ELR (cell line): ENCODE results near the gene ABL2.
A peak's percentile ranks its signal among the peaks of the same experiment; 100 is the strongest.
"Not testable (repeated sequence)": the region's sequence is repeated elsewhere in the genome, so short reads cannot be mapped to it uniquely, and the experiment has no call there.

Source experiments
- DNase-seq: peaks from one replicate; pipeline ENCODE4 v3.0.0-alpha.2; 2015; ENCODE audit warnings: low read depth

The ABL2 gene

GRCh38 chr1:179135168-179135567, 94.3 kb downstream of the ABL2 start:
- DNase-seq = not testable (repeated sequence)

DNA sequence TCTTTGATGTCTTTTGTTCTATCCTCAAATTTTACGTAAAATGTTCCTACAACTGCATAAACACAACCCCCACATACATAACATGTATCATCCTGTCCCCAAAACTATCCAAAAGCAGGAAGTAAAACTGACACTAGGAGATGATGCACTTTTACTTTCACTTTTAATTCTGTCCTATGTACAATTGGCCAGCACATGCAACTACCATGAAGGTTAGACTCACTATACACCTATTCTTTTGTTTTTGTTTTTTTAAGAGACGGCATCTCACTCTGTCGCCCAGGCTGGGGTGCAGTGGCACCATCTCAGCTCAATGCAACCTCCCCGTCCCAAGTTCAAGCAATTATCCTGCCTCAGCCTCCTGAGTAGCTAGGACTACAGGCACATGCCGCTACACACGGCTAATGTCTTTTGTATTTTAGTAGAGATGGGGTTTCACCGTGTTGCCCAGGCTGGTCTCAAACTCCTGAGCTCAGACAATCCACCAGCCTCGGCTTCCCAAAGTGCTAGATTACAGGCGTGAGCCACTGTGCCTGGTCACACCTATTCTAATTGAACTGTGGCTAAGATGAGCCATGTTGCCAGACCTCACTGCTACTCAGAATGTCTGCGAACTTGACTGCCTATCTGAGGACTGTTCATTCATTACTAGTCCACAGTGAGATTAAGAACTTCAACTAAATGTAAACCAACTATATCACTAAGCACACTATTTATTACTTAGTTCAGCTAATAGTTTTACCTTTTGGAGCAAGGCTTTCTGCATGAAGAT, 99.6 kb downstream of the ABL2 start:
- DNase-seq = peak; percentile 70

DNA sequence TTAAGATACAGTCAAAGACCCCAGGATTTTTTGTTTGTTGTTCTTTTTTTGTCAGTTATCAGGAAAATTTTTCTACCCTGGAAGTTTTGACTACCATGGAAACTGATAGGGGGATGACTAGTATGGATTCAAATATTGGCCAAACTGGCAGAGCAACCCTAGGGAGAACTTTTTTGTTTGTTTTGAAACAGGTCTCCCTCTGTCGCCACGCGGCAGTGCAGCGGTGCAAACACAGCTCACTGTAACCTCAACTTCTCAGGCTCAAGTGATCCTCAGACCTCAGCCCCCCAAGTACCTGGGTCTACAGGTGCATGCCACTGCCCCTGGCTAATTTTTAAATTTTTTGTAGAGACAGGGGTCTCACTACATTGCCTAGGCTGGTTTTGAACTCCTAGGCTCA, 101.0 kb downstream of the ABL2 start:
- no peak for DNase-seq

GRCh38 chr1:179127163-179127895, 102.1 kb downstream of the ABL2 start:
- peak; percentile 67 for DNase-seq

- DNase-seq = no peak
Measured at GRCh38 chr1:179126338-179127060, 103.0 kb downstream of the ABL2 start.

GRCh38 chr1:179124873-179125272, 104.6 kb downstream of the ABL2 start:
- DNase-seq = peak; percentile 89

DNA sequence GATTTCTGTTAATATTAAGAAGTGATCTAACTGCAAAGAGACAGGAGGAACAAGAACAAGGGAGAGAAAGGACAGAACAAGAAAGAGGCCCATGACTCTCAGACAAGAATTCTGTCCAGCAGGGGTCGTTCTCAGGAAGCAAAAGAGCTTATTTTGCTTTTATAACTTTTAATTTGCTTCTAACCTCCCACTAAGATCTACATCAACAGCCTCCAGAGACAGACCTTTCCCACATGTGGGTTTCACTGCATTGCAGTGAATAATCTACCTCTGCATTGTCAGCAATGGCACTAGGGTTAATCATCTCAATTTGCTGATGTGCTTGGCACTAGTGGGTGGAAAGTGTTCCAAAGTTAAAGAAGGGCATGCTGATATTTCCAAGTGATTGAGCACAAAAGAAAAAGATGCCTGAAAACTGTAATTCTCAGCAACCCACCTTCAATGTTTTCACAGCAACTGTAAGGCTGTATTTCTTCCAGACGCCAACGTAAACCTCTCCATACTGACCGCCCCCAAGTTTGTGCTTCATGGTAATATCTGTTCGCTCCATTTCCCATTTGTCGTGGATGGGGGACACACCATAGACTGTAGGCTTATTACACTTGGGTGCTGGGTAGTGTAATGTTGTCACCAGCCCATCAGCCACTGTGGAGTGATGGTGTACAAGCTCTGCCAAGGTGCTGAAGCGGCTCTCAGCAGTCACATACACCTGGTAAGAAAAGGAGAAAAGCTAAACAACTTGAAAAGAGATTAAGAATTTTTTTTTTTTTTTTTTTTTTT, 108.1 kb downstream of the ABL2 start:
- DNase-seq = peak; percentile 68

- no peak for DNase-seq
Measured at GRCh38 chr1:179120736-179121135, 108.7 kb downstream of the ABL2 start.

GRCh38 chr1:179119513-179119912, 110.0 kb downstream of the ABL2 start:
- no peak for DNase-seq

- DNase-seq = no peak
Measured at GRCh38 chr1:179115181-179115580, 114.3 kb downstream of the ABL2 start.

DNA sequence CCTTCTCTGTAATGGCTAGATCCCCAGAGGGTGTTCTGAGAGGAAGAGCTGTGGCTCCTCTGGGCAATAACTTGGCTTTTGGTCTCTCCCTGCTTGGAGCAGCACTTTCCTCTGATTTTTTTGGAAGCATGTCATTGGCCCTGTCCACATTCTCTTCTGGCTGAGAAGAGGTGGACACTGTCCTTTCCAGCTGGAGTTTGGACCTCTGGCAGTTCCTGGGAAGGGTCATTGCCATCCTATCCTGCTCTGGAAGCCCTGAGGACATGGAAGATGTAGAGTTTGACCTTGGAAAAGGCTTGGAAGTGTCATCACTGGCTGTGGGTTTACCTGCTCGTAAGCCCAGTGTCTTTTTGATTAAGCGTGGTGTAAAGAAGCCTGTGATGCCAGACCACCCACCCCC, 120.8 kb downstream of the ABL2 start:
- no peak for DNase-seq

DNA sequence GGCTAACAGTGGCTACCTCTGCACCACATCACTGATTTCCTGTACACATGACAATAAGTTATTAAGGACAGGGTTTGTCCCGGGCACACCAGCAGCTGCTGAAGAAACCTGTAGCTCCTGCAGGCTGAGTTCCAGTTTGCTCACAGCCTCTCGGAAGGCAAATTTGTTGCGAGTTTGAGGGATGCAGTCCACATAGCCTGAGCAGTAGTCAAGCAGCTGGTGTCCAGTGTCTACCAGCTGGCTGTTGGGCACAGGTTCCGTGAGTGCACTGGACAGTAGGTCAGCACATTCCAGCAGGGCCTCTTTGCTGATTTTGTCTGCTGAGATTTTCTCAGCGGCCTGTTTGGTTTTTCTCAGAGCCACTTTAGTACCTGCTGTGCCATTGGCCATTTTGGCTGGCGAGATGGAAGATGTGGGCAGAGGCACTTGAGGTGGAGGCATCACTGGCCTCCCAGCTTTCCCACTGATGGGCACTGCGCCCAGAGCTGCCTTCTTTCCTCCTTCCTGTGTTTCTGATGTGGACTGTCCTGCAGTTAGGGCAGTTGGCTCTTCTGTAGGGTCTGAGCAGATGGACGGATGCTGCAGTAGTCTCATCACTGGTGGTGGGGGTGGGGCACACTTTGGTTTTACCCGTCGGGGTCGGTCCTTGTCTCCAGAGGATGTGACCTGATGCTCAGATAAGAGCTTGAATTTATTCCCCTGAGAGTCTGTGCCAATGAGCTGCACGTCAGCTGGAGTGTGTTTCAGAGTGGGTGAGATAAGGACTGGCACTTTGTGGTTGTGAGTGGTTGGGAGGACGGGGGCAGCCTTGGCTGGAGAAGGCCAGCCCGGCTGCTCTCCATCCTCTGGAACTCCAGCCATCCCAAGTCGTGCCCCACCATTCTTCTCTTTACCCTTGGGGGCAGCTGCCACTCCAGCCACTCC, 121.5 kb downstream of the ABL2 start:
- no peak for DNase-seq

GRCh38 chr1:179105393-179105792, 124.1 kb downstream of the ABL2 start:
- DNase-seq = peak; percentile 60

GRCh38 chr1:179104611-179105250, 124.7 kb downstream of the ABL2 start:
- no peak for DNase-seq

GRCh38 chr1:179103999-179104398, 125.5 kb downstream of the ABL2 start:
- DNase-seq = no peak

DNA sequence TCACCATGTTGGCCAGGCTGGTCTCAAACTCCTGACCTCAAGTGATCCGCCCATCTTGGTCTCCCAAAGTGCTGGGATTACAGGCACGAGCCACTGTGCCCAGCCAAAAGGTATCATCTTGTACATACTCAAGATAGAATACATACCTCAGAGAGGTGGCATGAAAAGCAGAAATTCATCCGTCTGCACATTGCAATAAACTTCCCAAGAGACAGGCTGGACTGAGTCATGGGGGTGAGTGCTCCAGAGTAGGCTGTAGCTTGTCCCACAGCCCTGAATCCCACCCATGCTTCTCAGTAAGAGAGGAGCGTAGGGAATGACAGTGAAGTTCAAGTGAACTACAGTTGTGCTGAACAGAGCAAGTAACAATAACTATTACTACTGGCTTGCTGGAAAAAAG, 127.9 kb downstream of the ABL2 start:
- DNase-seq = no peak

DNA sequence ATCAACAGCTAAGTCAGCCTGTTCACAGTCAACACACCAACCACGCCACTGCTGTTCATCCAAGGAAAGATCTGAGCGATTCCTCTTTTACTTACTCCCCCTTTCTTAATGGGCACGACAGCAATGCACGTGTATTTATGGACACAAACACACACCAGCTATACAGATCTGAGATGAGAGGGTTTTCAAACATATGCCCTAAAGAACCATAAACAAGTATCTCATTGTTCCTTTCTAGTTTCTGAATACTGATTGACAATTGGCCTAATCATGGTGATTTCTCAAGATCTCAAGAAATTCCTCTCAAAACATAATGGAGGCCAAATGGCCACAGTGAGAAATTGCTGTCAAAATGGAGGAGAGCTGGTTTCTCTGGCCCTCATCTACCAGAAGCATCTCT, 129.6 kb downstream of the ABL2 start:
- DNase-seq = no peak

- DNase-seq = no peak
Measured at GRCh38 chr1:179095924-179096323, 133.6 kb downstream of the ABL2 start.

- DNase-seq = no peak
Measured at GRCh38 chr1:179095377-179095776, 134.1 kb downstream of the ABL2 start.

GRCh38 chr1:179094818-179095217, 134.7 kb downstream of the ABL2 start:
- no peak for DNase-seq
